ENCODE results near the gene PDE4D. TPM values are rescaled to one million over a fixed set of nuclear protein-coding genes. Genes with fewer than 3 reads are reported as not detected.
"Not testable (repeated sequence)": the region's sequence is repeated elsewhere in the genome, so short reads cannot be mapped to it uniquely, and the experiment has no call there.

PDE4D gene
- total RNA-seq, 1 donor from 2014 or later = 11.8 TPM

GRCh38 chr5:59682542-59682941, 211.0 kb downstream of the PDE4D start:
- H3K4me3 Mint-ChIP-seq = no peak overlapping the region
- no peak overlapping the region for H3K27ac Mint-ChIP-seq (ENCODE audit: unreplicated experiment)
- no peaks in the 10 kb centered on the region for H3K9me3 Mint-ChIP-seq
- no peak for TF ChIP-seq CTCF (conservative IDR thresholded peaks at IDR 0.05)
- no peaks in the 10 kb centered on the region for H3K4me1 Mint-ChIP-seq
- DNase-seq (ENCODE audit: low read depth, low spot score) = no peak
- no peaks in the 10 kb centered on the region for H3K27me3 Mint-ChIP-seq (ENCODE audit: low read depth)
- no peaks in the 10 kb centered on the region for H3K36me3 Mint-ChIP-seq (ENCODE audit: low read depth)

- Mint-ChIP-seq H3K36me3 (ENCODE audit: low read depth) (no peaks in the 10 kb centered on the region), H3K9me3 (no peaks in the 10 kb centered on the region), H3K4me3 (no peak overlapping the region), H3K4me1 (no peaks in the 10 kb centered on the region), H3K27me3 (ENCODE audit: low read depth) (no peaks in the 10 kb centered on the region), H3K27ac (ENCODE audit: unreplicated experiment) (no peak overlapping the region)
- no peak for DNase-seq (ENCODE audit: low read depth, low spot score)
- no peak for TF ChIP-seq CTCF (conservative IDR thresholded peaks at IDR 0.05)
Observed at GRCh38 chr5:59678943-59679342, 214.6 kb downstream of the PDE4D start.

- H3K27me3 Mint-ChIP-seq (ENCODE audit: low read depth) = no peaks in the 10 kb centered on the region
- TF ChIP-seq CTCF (conservative IDR thresholded peaks at IDR 0.05) = no peak
- H3K4me1 Mint-ChIP-seq = no peaks in the 10 kb centered on the region
- H3K4me3 Mint-ChIP-seq = no peak overlapping the region
- no peaks in the 10 kb centered on the region for H3K9me3 Mint-ChIP-seq
- no peak for DNase-seq (ENCODE audit: low read depth, low spot score)
- no peak overlapping the region for H3K27ac Mint-ChIP-seq (ENCODE audit: unreplicated experiment)
- H3K36me3 Mint-ChIP-seq (ENCODE audit: low read depth) = no peaks in the 10 kb centered on the region
Observed at GRCh38 chr5:59674763-59675162, 218.8 kb downstream of the PDE4D start.

DNA sequence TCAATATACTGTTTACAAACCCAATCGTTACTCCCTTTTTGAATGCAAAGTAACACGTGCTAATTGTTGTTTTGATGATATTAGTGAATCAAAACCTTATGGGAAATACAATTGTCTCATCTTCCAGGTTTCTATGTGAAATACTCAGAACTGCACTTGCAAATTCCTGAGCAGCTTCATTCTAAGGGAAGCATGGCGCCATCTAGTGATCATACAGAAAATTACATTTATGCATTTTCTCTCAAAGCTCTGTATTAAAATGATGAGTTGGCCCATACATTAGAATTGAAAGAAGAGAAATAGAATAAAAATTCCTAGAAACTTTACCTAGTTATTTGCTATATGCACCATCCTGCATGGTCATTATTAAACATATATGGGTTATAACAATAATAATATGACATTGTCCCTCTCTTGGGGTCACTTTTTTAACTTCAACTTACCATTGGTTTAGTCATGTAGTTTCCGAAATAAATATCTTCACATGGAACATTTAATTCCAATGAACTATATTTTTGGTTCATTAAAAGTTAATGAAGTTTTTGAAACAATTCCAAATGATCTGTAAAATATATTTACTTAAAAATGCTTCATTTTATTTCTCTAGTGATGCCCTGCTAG, 220.0 kb downstream of the PDE4D start:
- no peaks in the 10 kb centered on the region for H3K9me3 Mint-ChIP-seq
- H3K27ac Mint-ChIP-seq (ENCODE audit: unreplicated experiment) = no peak overlapping the region
- H3K4me1 Mint-ChIP-seq = no peaks in the 10 kb centered on the region
- TF ChIP-seq CTCF (conservative IDR thresholded peaks at IDR 0.05) = peak; percentile 93
- H3K27me3 Mint-ChIP-seq (ENCODE audit: low read depth) = no peaks in the 10 kb centered on the region
- no peaks in the 10 kb centered on the region for H3K36me3 Mint-ChIP-seq (ENCODE audit: low read depth)
- no peak overlapping the region for H3K4me3 Mint-ChIP-seq
- no peak for DNase-seq (ENCODE audit: low read depth, low spot score)

- Mint-ChIP-seq H3K27me3 (ENCODE audit: low read depth) (no peaks in the 10 kb centered on the region), H3K4me1 (peaks cover 34% of the 10 kb centered on the region), H3K9me3 (no peaks in the 10 kb centered on the region), H3K27ac (ENCODE audit: unreplicated experiment) (no peak overlapping the region), H3K4me3 (no peak overlapping the region), H3K36me3 (ENCODE audit: low read depth) (no peaks in the 10 kb centered on the region)
- DNase-seq (ENCODE audit: low read depth, low spot score) = no peak
- TF ChIP-seq CTCF (conservative IDR thresholded peaks at IDR 0.05) = peak; percentile 28
Observed at GRCh38 chr5:59666440-59667068, 227.0 kb downstream of the PDE4D start.

DNA sequence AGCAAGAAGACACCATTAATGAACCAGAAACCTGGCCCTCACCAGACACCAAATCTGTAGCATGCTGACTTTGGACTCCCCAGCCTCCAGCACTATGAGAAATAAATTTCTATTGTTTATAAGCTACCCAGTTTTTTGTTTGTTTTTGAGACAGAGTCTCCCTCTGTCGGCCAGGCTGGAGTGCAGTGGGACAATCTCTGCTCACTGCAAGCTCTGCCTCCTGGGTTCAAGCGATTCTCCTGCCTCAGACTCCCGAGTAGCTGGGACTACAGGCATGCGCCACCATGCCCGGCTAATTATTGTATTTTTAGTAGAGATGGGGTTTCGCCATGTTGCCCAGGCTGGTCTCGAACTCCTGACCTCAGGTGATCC, 227.7 kb downstream of the PDE4D start:
- not testable (repeated sequence) for H3K9me3 Mint-ChIP-seq; H3K27ac Mint-ChIP-seq (ENCODE audit: unreplicated experiment); H3K4me3 Mint-ChIP-seq; H3K27me3 Mint-ChIP-seq (ENCODE audit: low read depth); H3K36me3 Mint-ChIP-seq (ENCODE audit: low read depth); DNase-seq (ENCODE audit: low read depth, low spot score)
- peaks cover 38% of the 10 kb centered on the region for H3K4me1 Mint-ChIP-seq
